Prostate gland (tissue), 1 donor: ENCODE measurements around the gene LITAF.

Source experiments
- POLR2A ChIP-seq: fragments of 450-650 bp; IDR thresholded peaks from one replicate; pipeline ENCODE4 v1.6.1; 2016; ENCODE audit warnings: antibody characterized with exemption, mild to moderate bottlenecking
- POLR2AphosphoS5 ChIP-seq: sonication (generic); formaldehyde crosslinking; IDR thresholded peaks from one replicate; pipeline ENCODE4 v1.6.1; 2017; ENCODE audit warnings: antibody characterized with exemption

GRCh38 chr16:11610580-11610979, 23.9 kb upstream of the LITAF start:
- TF ChIP-seq POLR2A (no peak), POLR2AphosphoS5 (no peak)
